ENCODE measurements around the gene PPP1R26. TPM values are rescaled to one million over a fixed set of nuclear protein-coding genes. Genes with fewer than 3 reads are reported as not detected.
A peak's percentile ranks its signal among the peaks of the same experiment; 100 is the strongest.

Gene PPP1R26
- polyA plus RNA-seq, 1 of the 3 experiments (the other 2 are of a cell fraction) = 20.1 TPM

DNA sequence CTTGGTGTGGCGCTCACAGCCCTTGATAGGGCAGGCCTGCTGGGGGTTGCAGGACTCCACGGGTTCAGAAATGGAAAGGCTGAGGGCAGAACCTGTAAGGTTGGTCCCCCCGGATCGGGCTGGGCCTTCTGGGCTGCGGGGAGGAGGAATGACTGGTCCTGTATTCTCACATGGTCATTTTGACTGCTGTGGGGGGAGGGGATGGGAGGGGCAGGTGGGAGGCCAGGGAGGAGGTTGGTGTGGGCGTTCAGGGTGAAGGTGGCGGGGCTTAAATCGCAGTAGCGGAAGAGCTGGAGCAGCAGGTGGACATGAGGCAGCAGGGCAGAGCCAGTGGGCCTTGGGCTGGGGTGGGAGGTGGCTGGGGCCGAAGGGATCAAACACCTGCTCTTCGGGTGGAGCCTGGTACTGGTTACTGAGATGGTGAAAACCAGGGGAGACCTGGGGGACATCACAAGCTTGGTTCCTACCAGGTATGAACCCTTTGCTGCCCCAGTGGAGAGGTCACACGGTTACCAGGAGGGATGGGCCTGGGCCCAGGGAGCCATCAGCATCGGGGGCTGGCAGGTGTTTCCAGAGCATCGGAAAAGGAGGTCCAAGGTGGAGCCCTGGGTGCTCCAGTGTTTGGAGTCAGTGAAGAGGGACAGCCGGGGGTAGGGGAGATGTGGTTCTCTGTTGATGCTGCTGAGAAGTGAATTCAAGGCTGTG lies 22.7 kb downstream of the PPP1R26 start:
- peaks cover 22% of the 10 kb centered on the region for H4K20me1 ChIP-seq (ENCODE audit: insufficient read depth)
- no peaks in the 10 kb centered on the region for H3K27me3 ChIP-seq (ENCODE audit: insufficient read depth)
- peak overlapping the region in 1 of 2 experiments; percentile 96; a peak in 1 of 4 replicates for H3K4me3 ChIP-seq (ENCODE audit: low read depth in 2 of 2, low read length in 1 of 2)
- no peaks in the 10 kb centered on the region for H3K9me3 ChIP-seq
- peaks cover 19% of the 10 kb centered on the region for H3K79me2 ChIP-seq (ENCODE audit: insufficient read depth)
- POLR2A ChIA-PET = no interaction called here
- no peaks in the 10 kb centered on the region for H3F3A ChIP-seq (replicated peaks; ENCODE audit: insufficient read depth)
- DNase-seq = peak; percentile 8
- peaks cover 6 to 19% of the 10 kb centered on the region in 2 experiments; a peak in 3 of 4 replicates for H3K4me1 ChIP-seq (ENCODE audit: control insufficient read depth in 1 of 2, insufficient read depth in 2 of 2, low read depth in 1 of 2, low read length in 1 of 2)
- no peaks in the 10 kb centered on the region for H3K9me2 ChIP-seq
- peak overlapping the region; percentile 91; the same call in 1 of the 2 replicates for H3K9ac ChIP-seq
- H3K4me2 ChIP-seq = peak overlapping the region; percentile 100; the same call in 1 of the 2 replicates
- CTCF ChIA-PET = interaction anchor here (1.1 kb wide), 1 partner anchor 12 kb away, joined by 3 read pairs; no protein-coding TSS in a partner anchor
- H2AFZ ChIP-seq (ENCODE audit: low read depth) = no peak overlapping the region
- TF ChIP-seq TEAD4 (IDR thresholded peaks at IDR 0.05; ENCODE audit: borderline replicate concordance, insufficient read depth) (no peak), TAF1 (IDR thresholded peaks at IDR 0.05; ENCODE audit: borderline replicate concordance, low read depth, low read length) (no peak), EZH2phosphoT487 (IDR thresholded peaks at IDR 0.05; ENCODE audit: borderline replicate concordance, low read depth) (no peak), JUND (IDR thresholded peaks at IDR 0.05) (no peak), SIN3A (IDR thresholded peaks at IDR 0.05; ENCODE audit: borderline replicate concordance, low read depth, low read length) (no peak), FOXJ3 (CRISPR knock-in tag; IDR thresholded peaks at IDR 0.05) (no peak), IRF3 (IDR thresholded peaks at IDR 0.05; ENCODE audit: low read depth, low read length) (no peak), USF2 (IDR thresholded peaks at IDR 0.05; ENCODE audit: borderline replicate concordance, low read depth, low read length) (no peak)
- 91% methylated on average over 11 of the region's 15 CpGs for WGBS (ENCODE audit: low lambda C conversion rate)
- no peak overlapping the region for H3K27ac ChIP-seq (ENCODE audit: low read depth in 2 of 2, low read length in 1 of 2)
- H3K36me3 ChIP-seq (replicated peaks in 1 of 2; ENCODE audit: control insufficient read depth in 1 of 2, insufficient read depth in 2 of 2, low read length in 1 of 2) = peaks cover 3 to 33% of the 10 kb centered on the region in 2 experiments

DNA sequence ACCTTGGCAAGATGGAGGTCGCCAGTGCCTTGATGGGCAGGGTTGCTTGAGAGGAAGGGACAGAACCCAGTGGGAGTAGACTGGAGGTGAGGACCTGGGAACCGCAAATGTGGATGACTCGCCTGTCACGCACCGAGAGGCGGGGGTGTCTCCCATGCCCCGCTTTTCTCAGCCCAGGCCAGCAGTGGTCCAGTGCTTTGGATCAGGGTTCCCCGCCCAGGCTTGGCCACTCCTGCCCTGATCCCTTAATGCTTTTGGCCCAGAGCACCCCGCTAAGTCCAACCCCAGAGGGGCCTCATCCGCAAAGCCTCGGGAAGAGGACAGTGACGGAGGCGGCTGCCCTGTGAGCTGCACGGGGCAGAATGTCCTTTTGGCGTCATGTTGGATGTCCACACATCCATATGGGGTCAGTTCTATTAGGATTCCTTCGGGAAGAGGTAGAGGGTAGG lies 23.3 kb downstream of the PPP1R26 start:
- Histone ChIP-seq H3K4me3 (ENCODE audit: low read depth in 2 of 2, low read length in 1 of 2) (no peak overlapping the region), H3K4me2 (no peak overlapping the region), H2AFZ (ENCODE audit: low read depth) (no peak overlapping the region), H3K9me3 (no peaks in the 10 kb centered on the region), H3K9me2 (no peaks in the 10 kb centered on the region), H4K20me1 (ENCODE audit: insufficient read depth) (peaks cover 22% of the 10 kb centered on the region), H3K36me3 (replicated peaks in 1 of 2; ENCODE audit: control insufficient read depth in 1 of 2, insufficient read depth in 2 of 2, low read length in 1 of 2) (peaks cover 3 to 33% of the 10 kb centered on the region in 2 experiments), H3K27me3 (ENCODE audit: insufficient read depth) (no peaks in the 10 kb centered on the region), H3K27ac (ENCODE audit: low read depth in 2 of 2, low read length in 1 of 2) (no peak overlapping the region), H3F3A (replicated peaks; ENCODE audit: insufficient read depth) (no peaks in the 10 kb centered on the region), H3K9ac (no peak overlapping the region), H3K4me1 (ENCODE audit: control insufficient read depth in 1 of 2, insufficient read depth in 2 of 2, low read depth in 1 of 2, low read length in 1 of 2) (peaks cover 6 to 19% of the 10 kb centered on the region in 2 experiments; a peak in 3 of 4 replicates), H3K79me2 (ENCODE audit: insufficient read depth) (peaks cover 19% of the 10 kb centered on the region)
- POLR2A ChIA-PET = no interaction called here
- TF ChIP-seq, protein P1, sequence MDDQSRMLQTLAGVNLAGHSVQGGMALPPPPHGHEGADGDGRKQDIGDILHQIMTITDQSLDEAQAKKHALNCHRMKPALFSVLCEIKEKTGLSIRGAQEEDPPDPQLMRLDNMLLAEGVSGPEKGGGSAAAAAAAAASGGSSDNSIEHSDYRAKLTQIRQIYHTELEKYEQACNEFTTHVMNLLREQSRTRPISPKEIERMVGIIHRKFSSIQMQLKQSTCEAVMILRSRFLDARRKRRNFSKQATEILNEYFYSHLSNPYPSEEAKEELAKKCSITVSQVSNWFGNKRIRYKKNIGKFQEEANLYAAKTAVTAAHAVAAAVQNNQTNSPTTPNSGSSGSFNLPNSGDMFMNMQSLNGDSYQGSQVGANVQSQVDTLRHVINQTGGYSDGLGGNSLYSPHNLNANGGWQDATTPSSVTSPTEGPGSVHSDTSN (IDR thresholded peaks at IDR 0.05) = no peak
- TF ChIP-seq TEAD4 (IDR thresholded peaks at IDR 0.05; ENCODE audit: borderline replicate concordance, insufficient read depth) (no peak), POLR2AphosphoS5 (IDR thresholded peaks at IDR 0.05; ENCODE audit: low read depth, low read length) (no peak), IRF3 (IDR thresholded peaks at IDR 0.05; ENCODE audit: low read depth, low read length) (no peak), SMC3 (IDR thresholded peaks at IDR 0.05; ENCODE audit: low read depth, low read length) (no peak), NFIC (IDR thresholded peaks at IDR 0.05; ENCODE audit: borderline replicate concordance) (no peak), CHD2 (IDR thresholded peaks at IDR 0.05; ENCODE audit: low read length, partially characterized antibody) (no peak), FOXJ3 (CRISPR knock-in tag; IDR thresholded peaks at IDR 0.05) (no peak), MAX (IDR thresholded peaks at IDR 0.05; ENCODE audit: low read depth) (no peak), MEF2A (IDR thresholded peaks at IDR 0.05; ENCODE audit: borderline replicate concordance, low read depth) (no peak), NRF1 (IDR thresholded peaks at IDR 0.05; ENCODE audit: low read depth, low read length) (no peak), YY1 (IDR thresholded peaks at IDR 0.05; ENCODE audit: low read depth) (no peak), MXI1 (IDR thresholded peaks at IDR 0.05; ENCODE audit: low read depth, low read length) (no peak), RXRA (IDR thresholded peaks at IDR 0.05; ENCODE audit: borderline replicate concordance, low read depth) (no peak), USF2 (IDR thresholded peaks at IDR 0.05; ENCODE audit: borderline replicate concordance, low read depth, low read length) (no peak), FOSL2 (IDR thresholded peaks at IDR 0.05; ENCODE audit: borderline replicate concordance, low read depth) (no peak), RCOR1 (IDR thresholded peaks at IDR 0.05; ENCODE audit: low read length) (no peak)
- no peak for DNase-seq
- WGBS (ENCODE audit: low lambda C conversion rate) = 94% methylated on average over 14 of the region's 16 CpGs
- CTCF ChIA-PET = no interaction called here
